OCI-LY7 (cell line): ENCODE measurements around the gene RNF19B.

ENCODE experiments used
- EZH2phosphoT487 ChIP-seq: fragments of 200-600 bp; sonication (generic); IDR thresholded peaks from 2 replicates; pipeline ENCODE4 v1.6.1; 2018; ENCODE audit warnings: low read depth, borderline replicate concordance, mild to moderate bottlenecking, mixed run types, antibody characterized with exemption, low read length, moderate library complexity, mixed read lengths
- TF ChIP-seq, protein P1 (sequence below): fragments of 200-600 bp; sonication (generic); conservative IDR thresholded peaks from 2 replicates; pipeline ENCODE4 v1.5.1; 2014; ENCODE audit warnings: mild to moderate bottlenecking, antibody characterized with exemption, low read length, moderate library complexity, mixed read lengths

DNA sequence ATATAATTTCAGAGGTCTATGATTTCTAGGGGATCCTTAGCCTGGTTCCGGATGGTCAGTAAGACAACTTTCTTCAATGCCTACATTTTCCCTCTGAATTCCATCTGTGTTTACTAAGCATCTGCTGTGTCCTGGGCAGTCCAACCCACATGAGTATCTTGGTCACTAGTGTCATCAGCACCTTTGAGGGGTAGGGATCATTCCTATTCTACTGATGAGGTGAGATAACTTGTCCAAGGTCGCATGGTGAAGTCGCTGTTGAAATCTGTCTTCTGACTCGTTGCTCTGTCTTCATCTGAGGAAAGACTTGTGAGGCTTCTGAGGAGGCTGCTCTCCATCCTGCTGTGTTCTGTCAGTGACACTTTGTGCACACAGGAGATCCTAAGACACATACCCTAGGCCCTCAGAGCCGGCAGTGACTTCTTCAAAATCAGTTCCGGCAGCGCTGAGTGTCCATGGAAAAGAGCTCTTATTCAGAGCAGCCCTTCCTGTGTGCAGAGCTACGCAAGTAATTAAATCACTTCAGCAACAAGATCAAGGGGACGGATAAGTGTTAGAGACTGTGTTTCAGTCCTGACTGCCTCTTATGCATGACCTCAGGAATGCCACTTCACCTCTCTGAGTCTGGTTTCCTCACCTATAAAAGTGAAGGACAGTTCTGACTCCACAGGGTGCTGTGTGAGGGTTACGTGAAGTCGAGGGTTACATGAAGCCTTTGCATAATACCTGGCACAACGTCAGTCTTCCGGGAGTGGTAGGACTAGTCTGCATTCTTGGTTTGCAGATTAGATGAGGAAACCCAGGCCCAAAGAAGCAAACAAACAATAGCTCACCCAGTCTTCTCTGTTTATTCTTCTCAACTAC, 43.7 kb upstream of the RNF19B start:
- TF ChIP-seq, protein P1, sequence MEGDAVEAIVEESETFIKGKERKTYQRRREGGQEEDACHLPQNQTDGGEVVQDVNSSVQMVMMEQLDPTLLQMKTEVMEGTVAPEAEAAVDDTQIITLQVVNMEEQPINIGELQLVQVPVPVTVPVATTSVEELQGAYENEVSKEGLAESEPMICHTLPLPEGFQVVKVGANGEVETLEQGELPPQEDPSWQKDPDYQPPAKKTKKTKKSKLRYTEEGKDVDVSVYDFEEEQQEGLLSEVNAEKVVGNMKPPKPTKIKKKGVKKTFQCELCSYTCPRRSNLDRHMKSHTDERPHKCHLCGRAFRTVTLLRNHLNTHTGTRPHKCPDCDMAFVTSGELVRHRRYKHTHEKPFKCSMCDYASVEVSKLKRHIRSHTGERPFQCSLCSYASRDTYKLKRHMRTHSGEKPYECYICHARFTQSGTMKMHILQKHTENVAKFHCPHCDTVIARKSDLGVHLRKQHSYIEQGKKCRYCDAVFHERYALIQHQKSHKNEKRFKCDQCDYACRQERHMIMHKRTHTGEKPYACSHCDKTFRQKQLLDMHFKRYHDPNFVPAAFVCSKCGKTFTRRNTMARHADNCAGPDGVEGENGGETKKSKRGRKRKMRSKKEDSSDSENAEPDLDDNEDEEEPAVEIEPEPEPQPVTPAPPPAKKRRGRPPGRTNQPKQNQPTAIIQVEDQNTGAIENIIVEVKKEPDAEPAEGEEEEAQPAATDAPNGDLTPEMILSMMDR = no peak
- no peak for TF ChIP-seq EZH2phosphoT487
